ENCODE measurements around the gene KRT73.
A peak's percentile ranks its signal among the peaks of the same experiment; 100 is the strongest.

KRT73 gene

GRCh38 chr12:52585946-52586345, 32.4 kb downstream of the KRT73 start:
- no peak for TF ChIP-seq CTCF (IDR thresholded peaks at IDR 0.05; ENCODE audit: low read depth, low read length)
- no peak for DNase-seq (ENCODE audit: extremely low read depth, low read depth)

- no peak for DNase-seq (ENCODE audit: extremely low read depth, low read depth)
- TF ChIP-seq CTCF (IDR thresholded peaks at IDR 0.05; ENCODE audit: low read depth, low read length): no peak
Measured at GRCh38 chr12:52585066-52585465, 33.3 kb downstream of the KRT73 start.

DNA sequence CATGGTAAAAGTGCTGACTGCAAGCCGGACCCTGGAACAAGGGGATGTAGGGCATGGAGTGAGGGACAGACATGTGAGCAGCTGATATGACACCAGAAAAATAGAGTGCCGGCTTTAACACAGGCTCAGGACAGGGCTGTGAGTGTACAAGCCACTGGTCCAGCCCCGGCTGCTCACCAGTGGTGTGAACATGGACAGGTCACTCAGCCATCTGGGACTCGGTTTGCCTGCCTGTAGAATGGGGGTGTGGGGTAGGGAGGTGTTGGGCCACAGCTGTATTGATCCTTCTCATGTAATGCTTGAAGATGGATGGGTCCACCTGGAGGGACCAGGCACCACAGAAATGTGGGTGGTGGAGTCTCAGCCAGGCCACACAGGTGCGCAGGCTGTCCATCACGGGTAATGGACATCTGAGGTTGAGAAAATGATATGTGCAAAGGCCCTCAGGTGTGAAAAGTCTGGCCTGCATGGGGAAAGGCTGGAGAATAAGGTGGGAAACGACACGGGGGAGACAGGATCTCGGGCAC, 34.1 kb downstream of the KRT73 start:
- DNase-seq (ENCODE audit: extremely low read depth, low read depth): no peak
- no peak for TF ChIP-seq CTCF (IDR thresholded peaks at IDR 0.05; ENCODE audit: low read depth, low read length)

- DNase-seq (ENCODE audit: extremely low read depth, low read depth): peak; percentile 10
- TF ChIP-seq CTCF (IDR thresholded peaks at IDR 0.05; ENCODE audit: low read depth, low read length): peak; percentile 80
Measured at GRCh38 chr12:52582971-52583456, 35.3 kb downstream of the KRT73 start.

DNA sequence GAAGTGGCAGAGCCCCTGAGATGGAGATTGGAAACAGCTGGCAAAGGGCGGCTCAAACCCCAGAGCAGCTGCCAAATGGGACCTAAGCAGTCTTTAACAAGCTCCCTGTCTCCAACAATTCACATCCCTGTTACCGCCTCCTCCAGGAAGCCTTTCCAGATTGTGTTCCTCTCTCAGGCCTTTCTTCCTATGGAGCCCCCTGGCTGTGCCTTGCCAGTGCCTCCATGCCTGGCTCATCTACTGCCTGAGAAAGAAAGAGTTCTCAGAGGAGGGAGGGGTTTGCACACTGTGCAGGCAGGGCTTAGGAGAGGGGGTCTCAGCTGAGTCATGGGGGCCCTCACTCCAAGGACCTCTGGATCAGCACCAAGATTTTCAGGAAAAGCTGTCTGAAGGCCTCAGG, 35.9 kb downstream of the KRT73 start:
- DNase-seq (ENCODE audit: extremely low read depth, low read depth): no peak

GRCh38 chr12:52581481-52581880, 36.9 kb downstream of the KRT73 start:
- DNase-seq (ENCODE audit: extremely low read depth, low read depth): no peak
- TF ChIP-seq CTCF (IDR thresholded peaks at IDR 0.05; ENCODE audit: low read depth, low read length): no peak

More for the DNA sequence above, 35.9 kb downstream of the KRT73 start:
- no peak for TF ChIP-seq CTCF (IDR thresholded peaks at IDR 0.05; ENCODE audit: low read depth, low read length)

GRCh38 chr12:52581066-52581465, 37.3 kb downstream of the KRT73 start:
- TF ChIP-seq CTCF (IDR thresholded peaks at IDR 0.05; ENCODE audit: low read depth, low read length): no peak
- DNase-seq (ENCODE audit: extremely low read depth, low read depth): no peak
